NCI-H2081 (cell line): Measurements from ENCODE around the gene DSTYK.

Source experiments
- DNase-seq, 2 experiments: peaks; one replicate each; lab custom pipeline; 2025; lab: John Stamatoyannopoulos, UW

Gene DSTYK

GRCh38 chr1:205211169-205211838 is at the start of gene DSTYK:
Gene DSTYK, minus strand, starts transcription at chr1:205211702. Its CDS starts 167 bp downstream, at chr1:205211535.
- peak; percentile 95 to 96 for DNase-seq

- DNase-seq: no peak
These were observed 48.5 kb upstream of the DSTYK start for GRCh38 chr1:205259998-205260397.

DNA sequence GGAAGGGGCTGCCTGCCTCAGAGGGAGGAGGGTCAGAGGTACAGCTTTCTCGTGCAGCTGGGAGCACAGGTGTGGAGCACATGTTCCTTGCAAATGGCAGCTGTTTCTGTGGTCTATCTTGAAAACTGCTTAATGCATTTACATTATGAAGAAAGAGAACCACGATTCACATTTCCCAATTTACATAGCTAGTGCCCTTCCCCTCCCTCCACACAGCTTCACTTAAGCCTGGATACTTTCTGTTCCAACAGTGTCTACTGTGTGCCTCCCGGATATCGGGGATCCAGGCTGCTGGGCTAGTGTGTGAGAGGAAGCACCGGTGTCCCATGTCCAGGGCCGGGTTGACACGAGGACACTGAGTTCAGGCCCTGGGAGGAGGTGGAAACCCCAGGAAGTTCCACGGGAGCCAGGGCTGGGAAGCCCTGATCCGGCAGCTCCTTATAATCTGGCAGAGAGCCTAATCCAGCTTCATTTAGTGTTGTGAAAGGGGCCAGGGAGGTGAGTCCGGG is 47.9 kb upstream of the DSTYK start:
- DNase-seq: no peak

GRCh38 chr1:205258719-205259118 is 47.2 kb upstream of the DSTYK start:
- DNase-seq: no peak

GRCh38 chr1:205258261-205258691 is 46.8 kb upstream of the DSTYK start:
- DNase-seq: no peak

DNA sequence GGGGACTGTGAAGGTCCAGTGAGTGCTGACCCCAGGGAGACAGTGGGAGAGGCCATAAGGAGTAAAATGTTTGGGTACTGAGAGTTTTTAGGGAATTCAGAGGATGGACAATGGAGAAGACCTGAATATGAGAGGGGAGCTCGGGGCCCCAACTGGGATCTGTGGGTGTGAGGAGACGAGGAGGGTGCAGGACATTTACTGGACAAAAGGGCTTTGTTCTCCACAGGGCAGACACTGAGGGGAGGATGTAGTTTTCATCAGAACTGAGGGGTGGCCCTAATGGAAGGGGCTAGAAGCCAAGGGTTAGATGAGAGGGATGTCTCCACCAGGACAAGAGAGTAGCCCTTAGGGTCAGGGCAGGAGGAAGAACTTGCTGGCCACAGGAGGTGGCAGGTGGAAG is 46.2 kb upstream of the DSTYK start:
- DNase-seq: no peak

GRCh38 chr1:205256951-205257625 is 45.6 kb upstream of the DSTYK start:
- no peak for DNase-seq

DNA sequence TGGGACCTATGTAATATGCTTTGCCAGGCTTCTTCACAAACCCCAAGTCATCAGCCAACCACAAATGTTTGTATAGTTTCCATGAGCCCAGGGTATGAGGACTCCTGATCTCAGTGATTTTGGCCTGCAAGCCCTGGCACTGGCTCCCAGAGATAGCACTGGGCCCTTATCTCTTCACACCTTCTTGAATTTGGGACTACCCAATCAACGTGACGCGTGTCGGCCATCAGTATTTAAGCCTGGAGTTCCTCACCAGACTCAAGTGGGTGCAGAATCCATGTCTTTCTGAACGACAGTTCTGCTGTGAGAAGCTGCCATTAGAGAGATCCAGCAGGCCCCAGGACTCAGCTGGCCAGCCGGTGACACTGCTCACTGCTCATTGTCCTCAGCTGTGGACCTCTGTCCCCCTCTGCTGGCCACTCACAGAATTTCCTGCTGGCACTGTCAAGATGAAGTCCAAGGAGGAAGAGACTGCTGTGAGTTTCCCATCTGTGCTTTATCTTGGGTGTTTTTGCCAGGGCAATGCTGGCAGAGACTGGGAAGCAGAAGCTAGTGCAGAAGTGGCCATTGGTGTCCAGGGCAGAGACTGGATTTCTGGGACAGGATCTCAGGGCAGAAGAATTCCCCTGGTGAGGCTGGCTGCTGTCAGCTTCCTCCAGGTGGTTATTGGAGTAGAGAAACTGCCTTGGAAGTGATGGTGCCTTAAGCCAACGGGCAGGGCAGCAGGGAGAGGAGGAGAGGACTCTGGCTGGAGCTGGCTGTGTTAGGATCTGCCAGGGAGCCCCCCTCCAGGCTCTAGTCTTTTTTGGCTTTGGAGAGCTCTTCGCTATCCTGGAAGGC is 44.7 kb upstream of the DSTYK start:
- DNase-seq: peak; percentile 82

GRCh38 chr1:205251576-205251975 is 40.1 kb upstream of the DSTYK start:
- DNase-seq: no peak

- DNase-seq: no peak
These were observed 39.2 kb upstream of the DSTYK start for GRCh38 chr1:205250699-205251098.

GRCh38 chr1:205249651-205250050 is 38.1 kb upstream of the DSTYK start:
- DNase-seq: no peak

DNA sequence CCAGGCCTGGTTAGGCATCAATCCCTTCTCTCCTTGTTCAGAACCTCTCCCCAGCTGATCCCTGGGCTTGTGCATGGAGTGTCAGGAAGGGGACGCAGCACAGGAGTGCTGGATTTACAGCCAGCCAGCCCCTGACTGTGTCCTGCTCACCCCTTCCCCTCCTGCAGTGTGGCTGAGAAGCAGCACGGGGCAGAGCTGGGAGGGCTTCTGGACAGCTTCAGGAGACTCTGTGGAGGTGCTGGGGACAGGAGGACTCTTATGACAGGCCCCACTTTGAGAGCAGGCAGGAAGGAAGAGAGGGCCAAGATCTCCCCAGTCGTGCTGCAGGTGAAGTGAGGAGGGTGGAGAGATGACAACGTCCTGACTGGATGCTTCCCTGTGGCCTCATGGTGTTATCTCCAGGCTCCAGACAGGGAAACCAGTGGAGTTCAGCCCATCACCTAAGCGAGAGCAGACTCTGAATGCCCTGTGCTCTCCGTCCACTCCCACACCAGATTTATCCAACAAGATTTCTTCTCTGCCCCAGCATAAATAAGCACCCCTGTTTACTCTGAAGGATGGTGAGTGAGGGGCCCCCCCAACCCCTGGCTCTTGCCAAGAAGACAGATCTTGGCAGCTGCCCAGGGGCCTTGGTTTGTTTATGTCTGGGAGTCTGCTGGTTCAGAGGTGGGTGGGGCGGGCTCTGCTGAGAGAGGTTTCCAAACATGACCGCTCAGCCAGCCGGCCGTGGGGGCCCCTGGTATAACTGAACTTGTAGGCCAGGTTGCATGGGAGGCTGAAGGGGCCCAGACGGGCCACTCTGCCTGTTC is 37.5 kb upstream of the DSTYK start:
- DNase-seq: peak; percentile 23 to 52

DNA sequence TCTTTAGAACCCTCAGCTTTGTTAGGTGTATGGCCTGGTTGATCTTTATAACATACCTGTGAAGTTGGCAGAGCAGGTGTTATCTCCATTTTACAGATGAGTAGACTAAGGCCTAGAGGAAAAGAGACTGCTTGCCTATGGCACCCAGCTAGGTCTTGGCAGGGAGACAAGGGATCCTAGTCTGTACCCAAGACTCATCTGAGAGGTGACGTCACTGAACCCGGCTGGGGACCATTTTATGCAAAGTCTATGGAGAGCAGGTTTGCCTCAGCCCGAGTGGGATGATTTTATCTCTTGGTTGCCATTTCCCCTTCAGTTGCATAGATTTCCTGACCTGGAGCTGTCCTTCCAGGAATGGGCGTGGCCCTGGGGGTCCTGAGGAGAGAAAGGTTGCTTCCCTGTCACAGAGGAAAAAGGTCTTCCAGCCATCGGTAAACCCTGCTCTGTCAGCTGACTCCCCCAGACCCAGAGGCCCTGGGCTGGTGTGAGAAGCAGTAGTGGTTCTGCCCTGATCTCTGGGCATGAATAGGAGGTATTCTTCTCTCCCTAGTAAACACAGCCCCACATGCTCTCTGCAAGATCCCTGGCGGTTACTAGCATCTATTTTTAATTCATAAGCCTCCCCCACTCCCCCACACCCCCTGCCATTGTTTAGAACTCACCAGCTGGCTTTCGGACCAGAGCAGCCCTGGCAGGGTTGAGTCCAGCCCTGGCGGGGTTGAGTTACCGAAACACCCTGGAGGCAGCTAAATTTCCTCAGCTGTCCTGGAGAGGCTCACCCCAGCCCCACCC is 35.8 kb upstream of the DSTYK start:
- no peak for DNase-seq

DNA sequence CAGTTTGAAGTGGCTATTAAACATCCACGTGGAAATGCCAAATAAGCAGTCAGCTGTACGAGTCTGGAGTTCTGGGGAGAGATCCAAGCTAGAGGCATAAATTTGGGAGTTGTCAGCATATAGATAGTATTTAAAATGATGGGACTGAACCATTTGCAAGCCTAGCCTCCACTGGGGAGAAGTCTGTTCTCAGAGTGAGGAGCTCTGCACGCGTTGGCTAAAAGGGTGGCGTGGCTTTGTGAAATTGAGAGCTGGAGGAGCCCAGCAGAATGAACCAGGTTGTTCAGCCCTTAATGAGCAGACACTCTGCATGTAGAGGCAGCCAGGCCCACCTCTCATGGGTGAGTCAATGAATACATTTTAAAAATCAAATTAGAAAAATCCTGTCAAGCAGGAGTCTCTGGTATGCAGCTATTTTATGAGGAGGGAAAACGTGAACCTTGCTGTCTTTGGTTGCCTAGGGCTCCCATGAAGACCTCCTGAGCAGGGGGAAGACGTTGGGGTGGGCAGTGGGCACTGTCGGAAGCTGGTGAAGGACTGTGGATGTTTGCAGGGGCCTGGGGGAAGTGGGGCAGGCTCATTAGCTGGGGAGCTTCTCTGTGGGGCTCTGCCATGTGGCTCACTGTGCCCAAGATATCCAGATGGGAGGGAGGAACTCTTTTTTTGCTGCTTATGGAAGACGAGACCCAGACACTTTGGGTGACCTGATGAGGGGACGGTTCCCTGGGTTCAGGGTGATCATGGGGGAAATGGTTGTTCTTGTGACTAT is 35.0 kb upstream of the DSTYK start:
- DNase-seq: no peak

GRCh38 chr1:205245096-205245495 is 33.6 kb upstream of the DSTYK start:
- DNase-seq: no peak

DNA sequence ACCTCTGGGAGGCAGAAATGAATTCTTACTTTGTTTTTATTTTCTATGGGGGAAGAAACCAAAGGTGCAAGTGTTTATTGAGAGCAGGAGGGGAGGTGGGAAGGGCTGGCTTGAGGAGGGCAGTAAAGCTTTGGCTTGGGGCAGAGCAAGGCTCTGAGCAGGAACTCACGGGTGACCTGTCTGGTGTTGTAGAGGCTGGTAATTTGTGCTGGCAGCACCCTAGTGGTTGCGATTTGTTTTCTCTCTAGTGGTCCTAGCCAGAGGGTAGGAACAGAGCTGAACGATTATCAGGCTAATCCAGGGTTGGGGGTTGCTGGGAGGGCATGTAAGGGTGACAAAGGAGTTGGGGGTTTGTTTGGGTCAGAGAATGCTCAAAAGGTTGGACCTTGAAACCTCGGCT is 32.9 kb upstream of the DSTYK start:
- DNase-seq: no peak

DNA sequence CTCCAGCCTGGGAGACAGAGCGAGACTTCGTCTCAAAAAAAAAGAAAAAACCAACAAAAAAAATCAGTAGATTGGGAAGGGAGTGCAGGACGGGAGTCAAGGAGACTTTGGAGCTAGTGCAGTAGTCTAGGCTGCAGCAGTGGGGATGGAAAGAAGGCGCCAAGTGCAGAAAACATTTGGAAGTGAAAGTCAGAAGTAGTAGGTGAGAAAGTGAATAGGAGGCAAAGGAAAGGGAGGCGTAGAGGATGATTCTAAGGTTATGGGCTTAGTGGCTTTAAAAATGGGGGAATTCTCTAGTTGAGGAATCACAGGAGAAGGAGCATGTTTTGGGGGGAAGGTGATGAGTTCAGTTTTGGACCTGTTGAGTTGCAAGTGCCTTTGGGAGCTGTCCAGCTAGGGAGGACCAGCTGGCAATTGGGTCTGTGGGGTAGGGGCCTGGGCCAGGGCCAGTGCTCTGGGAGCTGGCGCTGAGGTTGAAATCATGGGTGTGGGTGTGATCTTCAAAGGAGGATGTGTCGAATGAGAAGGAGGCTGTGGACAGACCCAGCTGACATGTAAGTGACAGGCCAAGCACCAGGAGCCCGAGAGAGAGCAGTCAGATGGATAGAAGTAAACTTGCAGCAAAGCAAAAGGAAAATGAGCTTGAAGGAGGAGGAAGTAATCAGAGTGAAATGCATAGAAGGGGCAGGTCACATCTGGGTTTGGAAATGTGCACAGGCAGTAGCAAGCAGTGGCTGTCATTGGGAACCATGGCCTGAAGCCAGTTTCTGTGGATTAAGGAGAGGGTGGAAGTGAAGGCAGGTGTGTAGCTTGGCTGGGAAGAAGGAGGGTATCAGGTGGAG is 32.1 kb upstream of the DSTYK start:
- no peak for DNase-seq

DNA sequence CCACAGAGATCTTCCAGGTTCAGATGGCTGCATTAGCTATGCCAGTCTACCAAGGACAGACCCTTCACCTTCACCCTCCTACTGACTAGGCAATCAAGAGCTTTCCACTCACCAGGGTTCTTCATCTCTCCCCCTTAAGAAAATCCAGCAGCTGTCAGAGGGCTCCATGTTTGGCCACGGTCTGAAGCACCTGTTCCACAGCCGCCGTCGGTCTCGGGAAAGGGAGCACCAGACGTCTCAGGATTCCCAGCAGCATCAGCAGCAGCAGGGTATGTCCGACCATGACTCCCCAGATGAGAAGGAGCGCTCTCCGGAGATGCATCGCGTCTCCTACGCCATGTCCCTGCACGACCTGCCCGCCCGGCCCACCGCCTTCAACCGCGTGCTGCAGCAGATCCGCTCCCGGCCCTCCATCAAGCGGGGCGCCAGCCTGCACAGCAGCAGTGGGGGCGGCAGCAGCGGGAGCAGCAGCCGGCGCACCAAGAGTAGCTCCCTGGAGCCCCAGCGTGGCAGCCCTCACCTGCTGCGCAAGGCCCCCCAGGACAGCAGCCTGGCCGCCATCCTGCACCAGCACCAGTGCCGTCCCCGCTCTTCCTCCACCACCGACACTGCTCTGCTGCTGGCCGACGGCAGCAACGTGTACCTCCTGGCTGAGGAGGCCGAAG is 30.0 kb upstream of the DSTYK start:
- no peak for DNase-seq

- DNase-seq: no peak
These were observed 29.1 kb upstream of the DSTYK start for GRCh38 chr1:205240569-205240968.
